Thyroid gland (tissue), 4 donors: ENCODE measurements around the gene PLIN5. TPM values are rescaled to one million over a fixed set of nuclear protein-coding genes. Genes with fewer than 3 reads are reported as not detected.
A peak's percentile ranks its signal among the peaks of the same experiment; 100 is the strongest.

Experiments
- DNase-seq, 2 donors: peaks; one replicate each; pipeline ENCODE4 v3.0.0-alpha.2; 2019
- H3K27ac ChIP-seq, 3 donors: fragments of 200-600 bp; sonication (generic); 1 replicate in 2 of 3; 2 replicates in 1 of 3; pipeline ENCODE4 v1.5.1; 2016 to 2019; ENCODE audit warnings: mild to moderate bottlenecking in 1 of 3, moderate library complexity in 1 of 3
- H3K27me3 ChIP-seq: fragments of 200-600 bp; sonication (generic); one replicate; pipeline ENCODE4 v1.5.1; 2019
- H3K36me3 ChIP-seq, 2 donors: fragments of 200-600 bp; sonication (generic); one replicate each; pipeline ENCODE4 v1.5.1; 2016 to 2019
- H3K4me1 ChIP-seq, 2 donors: fragments of 200-600 bp; sonication (generic); one replicate each; pipeline ENCODE4 v1.5.1; 2017 to 2019
- H3K4me3 ChIP-seq, 3 donors: fragments of 200-600 bp; sonication (generic); replicated peaks in 1 of 3; 1 replicate in 2 of 3; 2 replicates in 1 of 3; pipeline ENCODE4 v1.5.1; 2016; ENCODE audit warnings: mild to moderate bottlenecking in 1 of 3
- H3K9me3 ChIP-seq: fragments of 200-600 bp; sonication (generic); one replicate; pipeline ENCODE4 v1.5.1; 2017
- POLR2A ChIP-seq, 2 donors: fragments of 450-650 bp; IDR thresholded peaks; one replicate each; pipeline ENCODE4 v1.6.1; 2017; ENCODE audit warnings: antibody characterized with exemption in 2 of 2, mild to moderate bottlenecking in 2 of 2, moderate library complexity in 1 of 2
- WGBS, 2 donors: methylation state at CpG; one replicate each; pipeline ENCODE4 v1.1.5; 2017; 5-methylcytosine and 5-hydroxymethylcytosine counted together
- intact Hi-C: fragments of 100-400 bp; cut with DNase I; formaldehyde crosslinking; loops from one replicate; pipeline ENCODE4 v1.15.1; 2023
- total RNA-seq, 4 donors: library from RNA; depleted of rRNA; stranded (reverse); fragments of >200 nt; gene quantifications; one replicate each; pipeline ENCODE4 v1.2.3, GENCODE V29; 2016
- TF ChIP-seq, protein P1 (sequence below), 6 experiments: fragments of 200-600 bp in 3 of 6; fragments of 450-650 bp in 3 of 6; sonication (generic) in 3 of 6; IDR thresholded peaks; one replicate each; pipeline ENCODE4 v1.5.1; 2016 to 2019; ENCODE audit warnings: antibody characterized with exemption in 6 of 6, mild to moderate bottlenecking in 2 of 6, inconsistent platforms in 1 of 6, moderate library complexity in 1 of 6

Gene PLIN5, protein sequence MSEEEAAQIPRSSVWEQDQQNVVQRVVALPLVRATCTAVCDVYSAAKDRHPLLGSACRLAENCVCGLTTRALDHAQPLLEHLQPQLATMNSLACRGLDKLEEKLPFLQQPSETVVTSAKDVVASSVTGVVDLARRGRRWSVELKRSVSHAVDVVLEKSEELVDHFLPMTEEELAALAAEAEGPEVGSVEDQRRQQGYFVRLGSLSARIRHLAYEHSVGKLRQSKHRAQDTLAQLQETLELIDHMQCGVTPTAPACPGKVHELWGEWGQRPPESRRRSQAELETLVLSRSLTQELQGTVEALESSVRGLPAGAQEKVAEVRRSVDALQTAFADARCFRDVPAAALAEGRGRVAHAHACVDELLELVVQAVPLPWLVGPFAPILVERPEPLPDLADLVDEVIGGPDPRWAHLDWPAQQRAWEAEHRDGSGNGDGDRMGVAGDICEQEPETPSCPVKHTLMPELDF
- 10 to 100 TPM in 1 of 4 donors, 1 to 10 TPM in 3; 4.1 to 12.1 (median 7.8) TPM for total RNA-seq

DNA sequence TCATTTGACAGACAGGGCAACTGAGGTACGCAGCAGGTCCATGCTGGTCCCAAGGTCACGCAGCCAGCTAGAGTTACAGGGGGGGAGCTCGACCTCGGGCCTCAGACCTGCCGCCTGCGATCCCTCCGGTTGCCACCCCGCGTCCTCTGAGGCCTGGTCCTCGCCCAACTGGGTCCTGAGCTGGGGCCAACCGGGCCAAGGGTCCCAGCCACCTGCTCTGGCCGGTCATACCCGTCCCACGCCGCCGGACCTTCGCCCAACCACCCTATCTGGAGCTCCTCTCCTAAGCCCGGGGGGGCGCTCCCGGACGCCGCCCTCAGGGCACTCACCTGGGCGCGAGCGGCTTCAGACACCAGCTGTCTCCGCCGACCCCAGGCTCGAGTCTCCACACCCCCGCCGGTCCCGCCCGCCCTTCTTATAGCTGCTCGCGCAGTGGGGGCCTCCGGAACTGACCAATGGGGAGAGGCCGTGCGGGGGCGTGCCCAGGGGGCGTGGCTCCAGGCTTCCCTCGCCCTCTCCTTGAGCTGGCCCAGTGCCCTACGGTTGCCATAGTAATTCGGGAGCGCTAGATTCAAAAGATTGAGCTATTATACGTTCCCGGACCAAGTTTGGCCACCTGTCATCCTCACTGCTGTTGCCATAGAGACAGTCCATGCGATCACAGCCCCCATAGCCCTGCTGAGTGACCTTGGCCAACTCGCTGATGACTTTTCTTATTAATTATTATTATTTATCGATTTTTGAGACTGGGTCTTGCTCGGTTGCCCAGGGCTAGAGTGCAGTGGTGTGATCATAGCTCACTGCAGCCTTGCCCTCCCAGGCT lies at the start of gene PLIN5:
Gene PLIN5 (minus strand): TSS at position 389 of the 823 bp plus-strand sequence. CDS start 1,150 bp downstream, outside the sequence.
- no peaks in the 10 kb centered on the region for H3K27me3 ChIP-seq
- H3K4me1 ChIP-seq: peaks cover 8 to 9% of the 10 kb centered on the region in 2 donors
- DNase-seq: peak; percentile 82 to 84
- TF ChIP-seq, protein P1, sequence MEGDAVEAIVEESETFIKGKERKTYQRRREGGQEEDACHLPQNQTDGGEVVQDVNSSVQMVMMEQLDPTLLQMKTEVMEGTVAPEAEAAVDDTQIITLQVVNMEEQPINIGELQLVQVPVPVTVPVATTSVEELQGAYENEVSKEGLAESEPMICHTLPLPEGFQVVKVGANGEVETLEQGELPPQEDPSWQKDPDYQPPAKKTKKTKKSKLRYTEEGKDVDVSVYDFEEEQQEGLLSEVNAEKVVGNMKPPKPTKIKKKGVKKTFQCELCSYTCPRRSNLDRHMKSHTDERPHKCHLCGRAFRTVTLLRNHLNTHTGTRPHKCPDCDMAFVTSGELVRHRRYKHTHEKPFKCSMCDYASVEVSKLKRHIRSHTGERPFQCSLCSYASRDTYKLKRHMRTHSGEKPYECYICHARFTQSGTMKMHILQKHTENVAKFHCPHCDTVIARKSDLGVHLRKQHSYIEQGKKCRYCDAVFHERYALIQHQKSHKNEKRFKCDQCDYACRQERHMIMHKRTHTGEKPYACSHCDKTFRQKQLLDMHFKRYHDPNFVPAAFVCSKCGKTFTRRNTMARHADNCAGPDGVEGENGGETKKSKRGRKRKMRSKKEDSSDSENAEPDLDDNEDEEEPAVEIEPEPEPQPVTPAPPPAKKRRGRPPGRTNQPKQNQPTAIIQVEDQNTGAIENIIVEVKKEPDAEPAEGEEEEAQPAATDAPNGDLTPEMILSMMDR (IDR thresholded peaks at IDR 0.05): no peak
- peak in 1 of 2 donors; percentile 5 for TF ChIP-seq POLR2A (IDR thresholded peaks at IDR 0.05)
- intact Hi-C loops: no loop called here
- 9 to 18% methylated on average over 15 to 17 of the region's 49 CpGs for WGBS, 2 donors
- no peak within 1 kb of the TSS for H3K27ac ChIP-seq
- peak within 1 kb of the TSS in 1 of 3 donors; percentile 5 for H3K4me3 ChIP-seq
- no peaks in the 10 kb centered on the region for H3K9me3 ChIP-seq
- H3K36me3 ChIP-seq: no peaks in the 10 kb centered on the region

DNA sequence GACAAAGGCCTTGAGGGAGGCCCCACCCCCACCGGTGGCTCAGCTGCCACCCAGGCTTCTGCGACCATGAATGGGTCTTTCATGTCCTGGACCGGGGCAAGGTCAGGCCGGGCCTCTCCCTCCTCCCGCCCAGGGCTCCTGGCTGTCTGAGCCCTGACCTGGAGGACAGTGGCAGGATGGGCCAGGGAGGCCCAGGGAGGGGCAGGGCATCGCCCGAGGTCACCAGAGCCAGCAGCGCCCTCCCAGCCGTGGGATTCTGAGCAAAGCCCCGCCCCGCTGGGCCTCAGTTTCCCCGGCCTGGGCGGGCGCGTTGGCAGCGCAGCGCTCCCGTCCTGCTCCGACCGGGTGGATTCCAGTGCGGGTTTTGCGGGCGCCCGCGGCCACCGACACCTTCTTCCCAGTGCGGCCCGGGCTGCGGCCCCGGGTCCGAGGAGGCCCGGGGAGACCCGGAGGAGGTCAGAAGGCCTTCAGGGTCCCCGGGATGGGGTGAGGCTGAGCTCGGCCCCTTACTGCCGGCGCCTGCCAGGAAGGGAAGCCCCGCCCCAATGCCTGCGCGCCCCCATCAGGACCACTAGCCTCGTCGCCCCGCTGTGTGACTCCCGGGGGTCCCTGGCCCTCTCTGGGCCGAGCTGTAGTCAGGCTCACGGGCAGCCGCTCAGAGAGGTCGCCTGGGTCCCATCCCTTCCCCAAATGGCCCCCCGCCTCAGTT lies 49.1 kb upstream of the PLIN5 start:
- Histone ChIP-seq H3K27ac (no peak overlapping the region), H3K4me3 (peak overlapping the region in 1 of 3 donors; percentile 23), H3K36me3 (no peaks in the 10 kb centered on the region), H3K4me1 (peaks cover 7 to 8% of the 10 kb centered on the region in 2 donors), H3K9me3 (no peaks in the 10 kb centered on the region), H3K27me3 (peaks cover 35% of the 10 kb centered on the region)
- intact Hi-C loops: no loop called here
- DNase-seq: no peak
- 1 to 3% methylated on average over 16 to 20 of the region's 49 CpGs for WGBS, 2 donors
- no peak for TF ChIP-seq POLR2A (IDR thresholded peaks at IDR 0.05)
- TF ChIP-seq, protein P1 (IDR thresholded peaks at IDR 0.05): no peak

DNA sequence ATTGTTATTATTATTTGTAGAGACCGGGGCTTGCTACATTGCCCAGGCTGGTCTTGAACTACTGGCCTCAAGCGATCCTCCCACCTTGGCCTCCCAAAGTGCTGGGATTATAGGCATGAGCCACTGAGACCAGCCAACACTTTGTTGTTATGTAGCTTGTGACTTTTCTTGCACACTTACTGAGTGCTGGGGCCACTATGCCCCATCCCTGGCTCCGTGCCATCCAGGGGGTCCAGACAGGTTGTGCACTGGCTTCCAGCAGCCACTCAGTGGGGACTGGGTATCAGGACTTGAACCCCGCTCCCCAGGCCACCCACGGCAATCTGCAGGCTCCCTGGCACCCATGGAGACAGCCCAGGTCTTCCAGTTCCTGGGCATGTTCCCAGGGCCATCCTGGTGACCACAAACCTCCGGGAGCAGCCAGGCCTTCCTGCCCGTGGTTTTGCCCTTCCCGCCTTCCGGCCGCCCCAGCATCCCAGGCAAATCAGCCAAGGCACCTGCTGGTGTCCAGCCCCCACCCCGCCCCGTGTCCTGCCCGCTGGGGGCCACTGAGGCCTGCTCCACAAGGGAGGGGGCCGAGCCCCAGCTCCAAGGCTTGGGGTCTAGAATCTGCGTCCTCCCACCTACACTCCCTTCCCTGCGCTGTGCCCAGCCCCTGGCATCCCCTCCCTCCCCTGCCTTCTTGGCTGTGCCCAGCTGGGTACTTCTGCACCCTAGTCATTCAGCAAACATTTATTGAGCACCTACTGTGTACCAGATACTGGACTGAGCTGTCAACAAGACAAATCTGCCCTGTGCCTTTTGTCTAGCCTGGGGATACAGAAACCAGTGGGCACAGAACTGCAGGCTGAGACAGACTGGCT lies 48.2 kb upstream of the PLIN5 start:
- H3K27ac ChIP-seq: no peak overlapping the region
- intact Hi-C loops: no loop called here
- peaks cover 7 to 8% of the 10 kb centered on the region in 2 donors for H3K4me1 ChIP-seq
- DNase-seq: no peak
- 58 to 86% methylated on average over 6 to 10 of the region's 16 CpGs for WGBS, 2 donors
- H3K36me3 ChIP-seq: no peaks in the 10 kb centered on the region
- H3K27me3 ChIP-seq: peaks cover 35% of the 10 kb centered on the region
- peak overlapping the region in 1 of 3 donors; percentile 23 for H3K4me3 ChIP-seq
- H3K9me3 ChIP-seq: no peaks in the 10 kb centered on the region
- no peak for TF ChIP-seq POLR2A (IDR thresholded peaks at IDR 0.05)
- TF ChIP-seq, protein P1 (IDR thresholded peaks at IDR 0.05): no peak

DNA sequence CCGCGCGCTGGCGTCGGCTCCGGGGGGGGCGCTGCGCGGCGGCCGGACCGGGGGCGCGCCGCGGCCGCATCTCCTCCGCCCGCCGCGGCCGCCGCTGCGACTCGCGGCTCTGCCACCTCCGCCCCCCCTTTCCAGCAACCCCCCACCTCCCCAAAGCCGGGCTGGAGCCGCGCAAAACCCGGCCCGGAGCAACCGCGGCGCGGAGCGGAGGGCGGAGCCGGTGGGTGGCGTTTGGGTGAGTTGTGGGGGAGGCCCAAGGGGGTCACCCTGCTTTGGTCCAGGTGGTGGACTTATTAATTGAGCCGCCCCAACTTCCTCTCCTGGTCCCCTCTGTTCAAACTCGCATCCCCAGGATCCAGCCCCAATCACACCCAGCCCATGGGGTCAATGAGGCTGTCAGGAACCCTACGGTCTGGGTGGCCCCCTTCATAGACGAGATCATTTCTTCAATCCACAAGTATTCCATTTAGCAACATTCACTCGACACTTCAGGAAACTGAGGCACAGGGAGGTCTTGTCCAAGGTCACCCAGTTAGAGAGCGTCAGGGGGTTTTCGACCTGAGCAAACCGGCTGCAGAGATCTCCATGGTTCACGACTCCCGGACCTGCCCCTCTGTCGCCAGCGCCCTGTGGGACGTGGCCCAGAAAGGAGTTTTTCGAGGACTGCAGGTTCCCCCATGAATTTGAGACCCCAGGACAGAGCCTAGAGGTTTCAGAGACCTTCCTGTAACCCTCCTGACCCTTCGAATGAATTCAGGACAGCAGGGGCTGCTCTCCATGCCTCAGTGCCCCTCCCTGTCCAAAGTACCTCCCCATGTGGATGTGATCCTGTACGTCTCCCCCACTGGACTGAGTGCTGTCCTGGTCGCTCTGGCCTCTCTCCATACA lies 46.9 kb upstream of the PLIN5 start:
- H3K36me3 ChIP-seq: no peaks in the 10 kb centered on the region
- intact Hi-C loops: no loop called here
- no peak for TF ChIP-seq POLR2A (IDR thresholded peaks at IDR 0.05)
- TF ChIP-seq, protein P1 (IDR thresholded peaks at IDR 0.05): no peak
- H3K27me3 ChIP-seq: peaks cover 35% of the 10 kb centered on the region
- peaks cover 7 to 8% of the 10 kb centered on the region in 2 donors for H3K4me1 ChIP-seq
- no peak overlapping the region for H3K4me3 ChIP-seq
- no peak for DNase-seq
- H3K27ac ChIP-seq: no peak overlapping the region
- 21 to 29% methylated on average over 21 to 28 of the region's 57 CpGs for WGBS, 2 donors
- H3K9me3 ChIP-seq: no peaks in the 10 kb centered on the region
